ENCODE results near the gene NAE1. TPM values are rescaled to one million over a fixed set of nuclear protein-coding genes. Genes with fewer than 3 reads are reported as not detected.

Gene NAE1
- total RNA-seq, 1 experiment from 2014 or later: 70.7 TPM

GRCh38 chr16:66754819-66755218, 76.0 kb downstream of the NAE1 start:
- no TSS peak for BruUV-seq (replicated peaks)
- Histone ChIP-seq H3K27ac (ENCODE audit: low read length) (no peak overlapping the region), H3K4me3 (ENCODE audit: low read depth in 2 of 2, low read length in 2 of 2) (no peak overlapping the region), H3K4me1 (ENCODE audit: control insufficient read depth, insufficient read depth, low read length) (peaks cover 5% of the 10 kb centered on the region), H3K9me3 (ENCODE audit: control insufficient read depth, insufficient read depth, low read depth, low read length) (no peaks in the 10 kb centered on the region), H3K36me3 (ENCODE audit: control insufficient read depth, insufficient read depth, low read length) (peaks cover 5% of the 10 kb centered on the region; the same call in 1 of the 2 replicates), H3K27me3 (ENCODE audit: control insufficient read depth, insufficient read depth, low read length) (no peaks in the 10 kb centered on the region)
- CTCF ChIA-PET: no interaction called here
- in situ Hi-C loops (cut with HindIII; ENCODE audit: low pct_unique_long_range_greater_than_20kb, low sequenced_read_pairs) (no loop called here), intact Hi-C loops (cut with micrococcal nuclease; ENCODE audit: unreplicated experiment) (no loop called here)
- POLR2A ChIA-PET: no interaction called here
- DNase-seq (ENCODE audit: low read depth, low spot score) (no peak), ATAC-seq (no peak)
- no peak for TF ChIP-seq TCF7L2 (IDR thresholded peaks at IDR 0.05; ENCODE audit: low read depth, low read length)
- TF ChIP-seq SIN3A (IDR thresholded peaks at IDR 0.05; ENCODE audit: borderline replicate concordance, insufficient read depth, low read depth, low read length): no peak
- no peak for TF ChIP-seq REST (IDR thresholded peaks at IDR 0.05; ENCODE audit: insufficient read depth in 1 of 2, low read depth in 2 of 2, low read length in 1 of 2)
- no peak for TF ChIP-seq POLR2AphosphoS5 (IDR thresholded peaks at IDR 0.05; ENCODE audit: low read depth, low read length)
- no peak for TF ChIP-seq CTCF (IDR thresholded peaks at IDR 0.05)

GRCh38 chr16:66754211-66754610, 76.6 kb downstream of the NAE1 start:
- peaks cover 8% of the 10 kb centered on the region for H3K36me3 ChIP-seq (ENCODE audit: control insufficient read depth, insufficient read depth, low read length)
- ChIA-PET CTCF (no interaction called here), POLR2A (no interaction called here)
- in situ Hi-C loops (cut with HindIII; ENCODE audit: low pct_unique_long_range_greater_than_20kb, low sequenced_read_pairs): no loop called here
- no peak for ATAC-seq
- H3K27me3 ChIP-seq (ENCODE audit: control insufficient read depth, insufficient read depth, low read length): no peaks in the 10 kb centered on the region
- no peak for TF ChIP-seq REST (IDR thresholded peaks at IDR 0.05; ENCODE audit: insufficient read depth in 1 of 2, low read depth in 2 of 2, low read length in 1 of 2)
- no peak for TF ChIP-seq TCF7L2 (IDR thresholded peaks at IDR 0.05; ENCODE audit: low read depth, low read length)
- TF ChIP-seq CTCF (IDR thresholded peaks at IDR 0.05): no peak
- TF ChIP-seq SIN3A (IDR thresholded peaks at IDR 0.05; ENCODE audit: borderline replicate concordance, insufficient read depth, low read depth, low read length): no peak
- TF ChIP-seq POLR2AphosphoS5 (IDR thresholded peaks at IDR 0.05; ENCODE audit: low read depth, low read length): no peak
- no peak overlapping the region for H3K4me3 ChIP-seq (ENCODE audit: low read depth in 2 of 2, low read length in 2 of 2)
- BruUV-seq (replicated peaks): no TSS peak
- intact Hi-C loops (cut with micrococcal nuclease; ENCODE audit: unreplicated experiment): no loop called here
- no peaks in the 10 kb centered on the region for H3K9me3 ChIP-seq (ENCODE audit: control insufficient read depth, insufficient read depth, low read depth, low read length)
- no peak for DNase-seq (ENCODE audit: low read depth, low spot score)
- no peak overlapping the region for H3K27ac ChIP-seq (ENCODE audit: low read length)
- H3K4me1 ChIP-seq (ENCODE audit: control insufficient read depth, insufficient read depth, low read length): peaks cover 11% of the 10 kb centered on the region
